ENCODE data around the gene FIGN.

DNA sequence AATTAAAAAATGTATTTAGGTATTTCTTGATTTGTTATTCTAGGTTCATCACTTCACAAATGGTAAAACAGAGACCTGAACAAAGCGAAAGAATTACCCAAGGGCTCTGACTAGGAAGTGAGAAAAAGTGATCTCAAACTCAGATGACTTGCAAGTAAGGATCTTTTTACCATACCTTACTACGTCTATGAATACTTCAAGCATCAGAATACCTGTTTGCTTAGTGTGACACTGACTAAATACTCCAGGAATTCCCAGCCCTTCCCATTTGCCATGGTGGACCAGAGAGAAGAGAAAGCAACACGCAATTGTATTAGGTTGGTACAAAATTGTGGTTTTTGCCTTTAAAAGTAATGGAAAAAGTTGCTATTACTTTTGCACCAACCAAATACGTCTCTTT is 35.8 kb upstream of the FIGN start:
- TF ChIP-seq EP300 (IDR thresholded peaks at IDR 0.05), result no peak
- TF ChIP-seq, protein P1, sequence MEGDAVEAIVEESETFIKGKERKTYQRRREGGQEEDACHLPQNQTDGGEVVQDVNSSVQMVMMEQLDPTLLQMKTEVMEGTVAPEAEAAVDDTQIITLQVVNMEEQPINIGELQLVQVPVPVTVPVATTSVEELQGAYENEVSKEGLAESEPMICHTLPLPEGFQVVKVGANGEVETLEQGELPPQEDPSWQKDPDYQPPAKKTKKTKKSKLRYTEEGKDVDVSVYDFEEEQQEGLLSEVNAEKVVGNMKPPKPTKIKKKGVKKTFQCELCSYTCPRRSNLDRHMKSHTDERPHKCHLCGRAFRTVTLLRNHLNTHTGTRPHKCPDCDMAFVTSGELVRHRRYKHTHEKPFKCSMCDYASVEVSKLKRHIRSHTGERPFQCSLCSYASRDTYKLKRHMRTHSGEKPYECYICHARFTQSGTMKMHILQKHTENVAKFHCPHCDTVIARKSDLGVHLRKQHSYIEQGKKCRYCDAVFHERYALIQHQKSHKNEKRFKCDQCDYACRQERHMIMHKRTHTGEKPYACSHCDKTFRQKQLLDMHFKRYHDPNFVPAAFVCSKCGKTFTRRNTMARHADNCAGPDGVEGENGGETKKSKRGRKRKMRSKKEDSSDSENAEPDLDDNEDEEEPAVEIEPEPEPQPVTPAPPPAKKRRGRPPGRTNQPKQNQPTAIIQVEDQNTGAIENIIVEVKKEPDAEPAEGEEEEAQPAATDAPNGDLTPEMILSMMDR (IDR thresholded peaks at IDR 0.05), result no peak
